Epithelial cell of proximal tubule (primary cell): ENCODE results near the gene TTYH1. TPM values are rescaled to one million over a fixed set of nuclear protein-coding genes. Genes with fewer than 3 reads are reported as not detected.
A peak's percentile ranks its signal among the peaks of the same experiment; 100 is the strongest.

ENCODE experiments used
- DNase-seq: peaks from one replicate; pipeline ENCODE4 v3.0.0-alpha.2; 2011; ENCODE audit warnings: low read depth
- H3K4me3 ChIP-seq: 2 replicates; pipeline ENCODE4 v1.5.1; 2011; ENCODE audit warnings: low read depth, mild to moderate bottlenecking, low read length
- total RNA-seq: library from RNA; depleted of rRNA; stranded (reverse); fragments of >200 nt; gene quantifications from 2 replicates; pipeline ENCODE4 v1.2.3, GENCODE V29; 2015
- TF ChIP-seq, protein P1 (sequence below): conservative IDR thresholded peaks from 2 replicates; pipeline ENCODE4 v1.5.1; 2012; ENCODE audit warnings: low read depth, mild to moderate bottlenecking, low read length

TTYH1 gene
- total RNA-seq, 1 donor from 2014 or later = 3.6 TPM

DNA sequence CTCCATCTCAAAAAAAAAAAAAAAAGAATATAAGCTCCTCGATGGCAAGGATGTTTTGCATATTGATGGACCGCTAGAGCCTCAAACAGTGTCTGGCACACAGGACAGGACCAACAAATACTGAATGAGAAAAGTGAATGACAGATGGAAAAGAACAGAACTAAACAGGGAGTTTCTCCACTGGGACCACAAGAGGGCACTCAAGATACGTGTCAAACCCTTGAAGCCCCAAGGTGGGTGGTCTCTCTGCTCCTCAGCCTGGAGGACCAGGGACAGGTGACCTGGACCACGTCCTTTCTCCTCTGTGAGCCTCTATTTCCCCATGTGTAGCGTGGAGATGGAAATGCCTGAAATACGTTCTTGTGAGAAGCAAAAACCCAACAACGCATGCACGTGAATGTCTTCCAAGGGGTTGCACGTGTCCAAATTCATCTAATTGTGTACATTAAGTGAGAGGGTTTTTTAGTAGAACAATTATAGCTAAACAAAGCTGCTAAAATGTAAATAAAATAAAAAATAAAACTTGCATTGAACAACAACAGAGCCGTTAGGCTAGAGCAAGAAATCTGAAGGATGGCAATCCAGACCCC lies 63.5 kb downstream of the TTYH1 start:
- TF ChIP-seq, protein P1, sequence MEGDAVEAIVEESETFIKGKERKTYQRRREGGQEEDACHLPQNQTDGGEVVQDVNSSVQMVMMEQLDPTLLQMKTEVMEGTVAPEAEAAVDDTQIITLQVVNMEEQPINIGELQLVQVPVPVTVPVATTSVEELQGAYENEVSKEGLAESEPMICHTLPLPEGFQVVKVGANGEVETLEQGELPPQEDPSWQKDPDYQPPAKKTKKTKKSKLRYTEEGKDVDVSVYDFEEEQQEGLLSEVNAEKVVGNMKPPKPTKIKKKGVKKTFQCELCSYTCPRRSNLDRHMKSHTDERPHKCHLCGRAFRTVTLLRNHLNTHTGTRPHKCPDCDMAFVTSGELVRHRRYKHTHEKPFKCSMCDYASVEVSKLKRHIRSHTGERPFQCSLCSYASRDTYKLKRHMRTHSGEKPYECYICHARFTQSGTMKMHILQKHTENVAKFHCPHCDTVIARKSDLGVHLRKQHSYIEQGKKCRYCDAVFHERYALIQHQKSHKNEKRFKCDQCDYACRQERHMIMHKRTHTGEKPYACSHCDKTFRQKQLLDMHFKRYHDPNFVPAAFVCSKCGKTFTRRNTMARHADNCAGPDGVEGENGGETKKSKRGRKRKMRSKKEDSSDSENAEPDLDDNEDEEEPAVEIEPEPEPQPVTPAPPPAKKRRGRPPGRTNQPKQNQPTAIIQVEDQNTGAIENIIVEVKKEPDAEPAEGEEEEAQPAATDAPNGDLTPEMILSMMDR = peak; percentile 75
- no peak overlapping the region for H3K4me3 ChIP-seq
- no peak for DNase-seq

DNA sequence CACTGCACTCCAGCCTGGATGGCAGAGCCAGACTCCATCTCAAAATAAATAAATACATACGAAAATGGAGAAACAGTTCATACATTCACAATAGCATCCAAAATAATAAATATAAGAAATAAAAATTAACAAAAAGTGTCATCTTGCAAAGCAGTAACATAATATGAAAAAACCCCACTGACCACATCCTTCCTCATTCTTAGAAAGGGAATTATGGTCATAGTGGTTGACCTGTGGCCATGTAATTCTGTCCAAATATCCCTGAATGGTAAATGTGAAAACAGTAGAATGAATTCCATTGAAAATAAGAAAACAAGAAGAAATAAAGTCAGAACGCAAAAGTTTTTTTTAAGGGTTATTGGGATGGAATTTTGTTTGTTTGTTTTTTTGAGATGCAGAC lies 64.8 kb downstream of the TTYH1 start:
- TF ChIP-seq, protein P1 = no peak

DNA sequence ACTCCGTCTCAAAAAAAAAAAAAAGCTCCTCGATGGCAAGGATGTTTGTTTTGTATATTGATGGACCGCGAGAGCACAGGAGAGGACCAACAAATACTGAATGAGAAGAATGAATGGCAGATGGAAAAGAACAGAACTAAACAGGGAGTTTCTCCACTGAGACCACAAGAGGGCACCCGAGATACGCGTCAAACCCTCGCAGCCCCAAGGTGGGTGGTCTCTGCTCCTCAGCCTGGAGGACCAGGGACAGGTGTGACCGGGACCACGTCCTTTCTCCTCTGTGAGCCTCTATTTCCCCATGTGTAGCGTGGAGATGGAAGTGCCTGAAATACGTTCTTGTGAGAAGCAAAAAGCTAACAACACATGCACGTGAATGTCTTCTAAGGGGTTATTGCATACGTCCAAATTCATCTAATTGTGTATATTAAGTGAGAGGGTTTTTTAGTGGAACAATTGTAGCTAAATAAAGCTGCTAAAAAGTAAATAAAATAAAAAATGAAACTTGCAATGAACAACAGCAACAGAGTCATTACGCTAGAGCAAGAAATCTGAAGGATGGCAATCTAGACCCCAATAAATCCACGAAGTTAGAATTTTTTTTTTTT lies 66.2 kb downstream of the TTYH1 start:
- no peak for DNase-seq
- TF ChIP-seq, protein P1 = peak; percentile 78
- no peak overlapping the region for H3K4me3 ChIP-seq

More for the DNA sequence above, 64.8 kb downstream of the TTYH1 start:
- no peak overlapping the region for H3K4me3 ChIP-seq
- DNase-seq = no peak

DNA sequence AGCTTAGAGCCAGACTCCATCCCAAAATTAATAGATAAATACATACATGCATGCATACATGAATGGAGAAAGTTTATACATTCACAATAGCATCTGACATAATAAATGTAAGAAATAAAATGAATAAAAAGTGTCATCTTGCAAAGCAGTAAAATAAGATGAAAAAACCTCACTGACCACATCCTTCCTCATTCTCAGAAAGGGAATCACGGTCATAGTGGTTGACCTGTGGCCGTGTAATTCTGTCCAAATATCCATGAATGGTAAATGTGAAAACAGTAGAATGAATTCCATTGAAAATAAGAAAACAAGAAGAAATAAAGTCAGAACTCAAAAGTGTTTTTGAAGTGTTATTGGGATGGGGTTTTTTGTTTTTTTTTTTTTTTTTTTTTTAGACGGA lies 67.6 kb downstream of the TTYH1 start:
- TF ChIP-seq, protein P1 = no peak
- DNase-seq = no peak
- H3K4me3 ChIP-seq = no peak overlapping the region

DNA sequence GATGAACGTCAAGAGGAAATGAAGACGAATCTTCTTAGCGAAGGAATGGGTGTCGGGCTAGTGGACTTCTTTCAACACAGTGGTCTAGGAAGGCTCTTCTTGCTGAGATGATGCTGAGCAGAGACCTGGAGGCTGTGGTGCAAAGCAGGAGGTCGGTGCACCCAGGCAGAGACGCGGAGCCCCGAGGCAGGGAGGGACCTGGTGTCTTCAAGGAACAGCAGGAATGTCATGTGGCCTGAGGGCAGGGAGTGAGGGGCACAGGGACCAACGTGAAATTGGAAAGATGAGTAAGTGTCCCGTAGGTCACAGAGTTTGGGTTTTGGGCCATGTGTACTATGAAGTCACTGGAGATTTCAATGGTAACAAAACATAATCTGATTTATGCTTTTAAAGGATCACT lies 69.2 kb downstream of the TTYH1 start:
- DNase-seq = no peak
- no peak overlapping the region for H3K4me3 ChIP-seq
- TF ChIP-seq, protein P1 = no peak

DNA sequence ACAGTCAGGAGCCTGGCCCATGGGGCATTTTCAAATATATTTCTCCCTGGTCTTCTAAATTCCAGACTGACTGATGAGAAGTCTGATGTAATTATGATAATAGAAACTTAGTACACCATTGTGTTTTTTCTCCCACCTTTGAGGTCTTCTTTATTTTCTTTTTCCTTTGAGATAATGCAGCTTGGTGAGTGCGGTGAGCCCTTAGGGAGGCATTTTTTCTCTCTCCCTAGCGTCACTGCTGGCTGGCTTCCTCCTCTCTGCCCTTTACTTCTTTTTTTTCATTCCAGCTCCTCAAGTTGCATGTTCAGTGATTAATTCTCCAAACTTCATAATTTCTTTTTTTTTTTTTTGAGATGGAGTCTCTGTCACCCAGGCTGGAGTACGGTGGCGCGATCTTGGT lies 70.6 kb downstream of the TTYH1 start:
- DNase-seq = no peak
- TF ChIP-seq, protein P1 = no peak
- no peak overlapping the region for H3K4me3 ChIP-seq

Other genes starting within 250 kb of the TTYH1 start
- gene TMC4, start 242.3 kb upstream of the TTYH1 start, total RNA-seq = 3.7 and 9.5 TPM in 2 replicates
- 109 and 218 TPM in 2 replicates for gene MBOAT7, start 225.9 kb upstream of the TTYH1 start, total RNA-seq
- gene TSEN34, start 224.2 kb upstream of the TTYH1 start, total RNA-seq = 154 and 174 TPM in 2 replicates
- gene RPS9, start 214.6 kb upstream of the TTYH1 start, total RNA-seq = 2,374 and 2,446 TPM in 2 replicates
- gene LILRB3, start 192.5 kb upstream of the TTYH1 start, total RNA-seq = not detected in 2 replicates
- not detected in 2 replicates for gene LILRA6, start 172.7 kb upstream of the TTYH1 start, total RNA-seq
- not detected in 2 replicates for gene LILRB5, start 158.2 kb upstream of the TTYH1 start, total RNA-seq
- not detected in 2 replicates for gene LILRB2, start 134.4 kb upstream of the TTYH1 start, total RNA-seq
- not detected in 2 replicates for gene LILRA5, start 102.3 kb upstream of the TTYH1 start, total RNA-seq
- not detected in 2 replicates for gene LILRA4, start 76.3 kb upstream of the TTYH1 start, total RNA-seq
- not detected in 2 replicates for gene LAIR1, start 50.5 kb upstream of the TTYH1 start, total RNA-seq
- gene LENG8, start 33.7 kb downstream of the TTYH1 start, total RNA-seq = 32.5 and 39.1 TPM in 2 replicates
- 2.7 and 4.1 TPM in 2 replicates for gene LENG9, start 48.3 kb downstream of the TTYH1 start, total RNA-seq
- gene CDC42EP5, start 57.8 kb downstream of the TTYH1 start, total RNA-seq = 5.1 and 33.7 TPM in 2 replicates
- not detected in 2 replicates for gene LAIR2, start 87.4 kb downstream of the TTYH1 start, total RNA-seq
- gene LILRA2, start 158.3 kb downstream of the TTYH1 start, total RNA-seq = not detected in 2 replicates
- gene LILRA1, start 178.2 kb downstream of the TTYH1 start, total RNA-seq = not detected in 2 replicates
- not detected in 2 replicates for gene LILRB1, start 215.0 kb downstream of the TTYH1 start, total RNA-seq
- not detected in 2 replicates for gene LILRB4, start 247.5 kb downstream of the TTYH1 start, total RNA-seq